ENCODE data around the gene C10orf88.

C10orf88 gene
- 3.4 to 10.5 (median 7.2) reads per million in 17 experiments for total RNA-seq

DNA sequence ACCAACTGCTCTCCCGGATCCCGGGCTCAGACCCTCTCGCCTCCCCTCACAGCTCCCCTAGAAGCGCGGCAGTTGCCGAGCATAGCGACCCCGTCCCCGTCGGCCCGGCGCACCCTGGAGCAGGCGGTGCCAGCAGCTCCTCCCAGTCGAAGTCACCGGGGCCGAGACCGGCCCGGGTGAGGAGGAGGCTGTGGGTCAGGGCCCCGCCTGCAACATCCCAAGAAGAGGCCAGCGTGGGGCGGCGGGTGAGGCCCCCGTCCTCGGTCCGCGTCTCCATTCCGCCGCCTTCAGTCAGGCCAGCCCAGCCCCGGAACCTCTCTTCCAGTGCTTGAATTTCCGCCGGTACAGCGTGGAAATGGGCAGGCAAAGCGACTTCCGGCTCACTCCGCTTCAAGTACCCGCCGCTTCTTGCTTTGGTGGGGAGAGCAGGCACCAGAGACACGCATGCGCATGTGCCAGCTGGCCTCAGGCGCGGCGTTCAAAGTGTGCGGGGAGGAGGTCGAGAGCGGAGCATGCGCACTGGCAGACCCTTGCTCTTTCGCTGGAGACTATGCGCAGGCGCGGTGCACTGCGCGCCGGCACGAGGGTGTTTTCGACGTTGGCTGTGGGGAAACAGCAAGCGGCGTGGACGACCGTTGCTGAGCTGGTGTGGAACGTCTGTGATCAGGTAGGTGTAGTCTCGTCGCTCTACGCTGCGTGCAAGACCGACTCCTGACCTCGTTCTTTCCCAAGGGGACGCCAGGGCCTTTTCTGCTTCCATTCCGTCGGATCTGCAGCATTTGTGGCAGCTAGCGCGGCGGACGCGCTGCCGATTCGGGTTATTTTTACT lies at the start of gene C10orf88:
Gene C10orf88 (minus strand): TSS at position 326 of the 829 bp plus-strand sequence. CDS start 49 bp downstream, at position 277.
- peak; percentile 98 to 99 (median 99) for DNase-seq

GRCh38 chr10:123001370-123001769 lies 47.3 kb upstream of the C10orf88 start:
- no peak for DNase-seq

GRCh38 chr10:123000155-123000554 lies 46.1 kb upstream of the C10orf88 start:
- no peak for DNase-seq

- no peak for DNase-seq
Observed at GRCh38 chr10:122999347-122999746, 45.3 kb upstream of the C10orf88 start.

DNA sequence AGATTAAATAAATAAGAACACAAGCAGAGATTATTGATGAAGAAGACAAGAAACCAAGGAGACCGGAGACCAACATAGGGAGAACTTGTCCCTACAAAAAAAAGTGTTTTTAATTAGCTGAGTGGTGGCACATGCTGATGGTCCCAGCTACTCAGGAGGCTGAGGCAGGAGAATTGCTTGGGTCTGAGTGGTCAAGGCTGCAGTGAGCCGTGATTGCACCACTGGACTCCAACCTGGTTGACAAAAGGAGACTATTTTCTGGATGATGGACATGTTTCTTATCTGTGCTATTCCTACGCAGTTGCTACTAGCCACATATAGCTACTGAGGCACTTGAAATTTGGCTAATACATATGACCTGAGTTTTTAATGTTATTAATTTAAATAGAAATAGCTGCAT lies 44.9 kb upstream of the C10orf88 start:
- DNase-seq, result no peak

- no peak for DNase-seq
Observed at GRCh38 chr10:122998360-122998917, 44.4 kb upstream of the C10orf88 start.

GRCh38 chr10:122997864-122998263 lies 43.8 kb upstream of the C10orf88 start:
- DNase-seq, result no peak

DNA sequence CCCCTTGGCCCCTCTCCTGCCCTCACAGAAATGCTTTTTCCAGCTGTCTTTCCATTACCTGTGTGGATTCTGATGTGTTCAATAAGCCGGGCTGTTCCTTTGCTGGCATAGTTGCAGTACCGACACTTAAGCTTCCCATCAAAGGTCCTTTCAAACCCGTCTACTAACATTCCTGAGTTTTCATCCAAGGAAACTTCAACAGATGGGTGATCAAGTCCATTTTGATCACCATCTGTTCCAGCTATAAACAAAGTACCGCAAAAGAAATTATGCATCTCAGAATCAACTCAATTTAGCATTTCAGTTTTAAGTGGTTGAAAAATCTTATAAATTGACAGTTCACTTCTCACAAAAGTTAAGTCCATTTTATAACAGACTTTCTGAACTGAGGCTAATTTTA lies 41.9 kb upstream of the C10orf88 start:
- no peak for DNase-seq

DNA sequence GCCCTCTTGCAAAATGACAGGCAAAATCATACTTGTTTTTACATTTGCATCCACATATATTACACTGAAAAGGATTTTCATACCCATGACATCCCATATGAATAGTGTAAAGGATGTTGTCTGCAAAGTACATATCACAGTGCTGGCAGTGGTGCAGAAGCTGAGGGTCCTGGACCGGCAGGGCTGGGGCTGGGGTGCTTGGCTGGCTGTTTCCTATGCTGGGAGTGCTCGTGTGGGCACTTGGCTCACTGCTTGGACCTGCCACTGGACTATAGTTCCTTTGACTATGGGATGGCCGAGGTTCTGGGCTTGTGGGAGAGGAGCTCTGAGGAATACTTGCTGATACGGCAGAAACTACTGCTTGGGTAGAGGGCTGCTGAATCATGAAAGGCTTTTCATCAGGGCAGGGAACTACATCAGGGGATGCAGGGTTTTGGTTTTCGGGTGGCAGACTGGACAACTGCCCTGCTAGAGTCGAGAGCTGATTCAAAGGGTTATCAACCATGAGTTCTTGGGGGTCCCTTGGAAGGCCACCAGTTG lies 39.8 kb upstream of the C10orf88 start:
- DNase-seq, result no peak

- DNase-seq, result no peak
Observed at GRCh38 chr10:122992031-122992585, 38.1 kb upstream of the C10orf88 start.

GRCh38 chr10:122990278-122990677 lies 36.3 kb upstream of the C10orf88 start:
- no peak for DNase-seq

- no peak for DNase-seq
Observed at GRCh38 chr10:122988501-122988900, 34.5 kb upstream of the C10orf88 start.

DNA sequence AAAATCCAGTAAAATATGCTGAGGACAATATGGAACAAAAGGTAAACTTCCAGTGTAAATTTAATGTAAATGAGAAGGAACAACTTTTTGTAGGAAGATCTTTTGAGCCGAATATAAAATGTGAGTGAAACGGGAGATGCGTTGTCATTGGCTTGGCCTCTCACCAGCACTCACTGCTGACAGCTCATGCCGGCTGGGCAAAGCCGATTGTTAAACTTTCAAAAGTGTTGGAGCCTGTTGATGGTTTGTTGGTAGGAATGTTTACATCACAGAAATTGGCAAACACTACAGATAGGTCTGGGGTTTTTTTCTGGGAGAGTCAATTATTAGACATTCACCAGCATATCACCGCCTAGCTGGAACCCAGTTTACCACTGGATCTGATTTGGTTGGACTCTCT lies 32.3 kb upstream of the C10orf88 start:
- no peak for DNase-seq

DNA sequence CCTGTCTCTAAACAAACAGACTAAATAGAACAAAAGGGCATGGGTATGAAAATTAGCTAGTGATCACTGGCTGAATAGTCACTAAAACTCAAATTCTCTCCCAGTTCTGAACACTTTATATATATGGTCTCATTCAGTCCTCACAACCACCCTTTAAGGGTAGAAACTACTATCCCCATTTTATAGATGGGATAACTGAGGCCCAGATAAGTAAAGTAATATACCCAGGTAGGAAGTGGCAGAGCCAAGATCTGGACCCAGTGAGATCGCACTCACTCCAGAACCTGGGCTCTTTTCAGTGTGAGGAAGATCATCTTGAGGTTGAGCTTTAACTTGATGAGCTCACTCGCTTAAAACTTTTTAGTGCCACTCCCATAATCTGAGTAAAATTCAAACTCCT lies 30.7 kb upstream of the C10orf88 start:
- DNase-seq, result no peak

DNA sequence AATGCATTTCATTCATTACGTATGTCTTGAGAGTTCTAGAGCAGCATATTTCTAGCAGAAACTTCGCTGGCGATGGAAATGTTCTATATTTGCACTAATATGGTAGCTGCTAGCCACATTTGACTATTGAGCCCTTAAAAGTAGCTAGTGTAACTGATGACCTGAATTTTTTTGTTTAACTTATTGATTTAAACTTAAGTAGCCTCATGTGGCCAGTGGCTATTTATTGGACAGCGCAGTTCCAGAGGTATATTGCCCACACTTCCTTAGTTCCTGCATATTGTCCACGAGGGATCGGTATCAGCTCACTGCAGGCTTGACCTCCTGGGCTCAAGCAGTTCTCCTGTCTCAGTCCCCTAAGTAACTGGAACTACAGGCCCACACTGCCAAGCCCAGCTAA lies 29.9 kb upstream of the C10orf88 start:
- no peak for DNase-seq

DNA sequence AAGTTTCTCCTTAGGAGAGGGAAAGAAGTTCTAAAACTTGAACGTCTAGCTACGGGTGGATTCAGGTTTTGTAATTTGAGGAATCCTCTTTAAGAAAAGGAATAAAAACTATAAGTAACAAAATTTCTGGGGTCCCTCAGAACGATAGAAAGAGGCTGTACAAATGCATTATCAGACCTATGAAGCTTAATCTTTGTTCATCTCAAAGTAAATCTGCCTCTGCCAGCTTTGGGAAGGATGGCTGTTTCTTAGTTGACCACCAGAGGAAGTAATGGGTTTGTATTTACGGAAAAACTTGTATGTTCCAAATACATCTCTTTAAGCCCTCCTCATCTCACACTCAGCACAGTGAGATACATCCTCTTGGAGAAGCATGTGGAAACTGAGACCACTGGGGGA lies 27.0 kb upstream of the C10orf88 start:
- peak; percentile 23 to 50 (median 36) for DNase-seq

GRCh38 chr10:122980209-122981065 lies 26.4 kb upstream of the C10orf88 start, which contains the start of gene PSTK:
Gene PSTK, plus strand, starts transcription at chr10:122980401. Its CDS starts 79 bp downstream, at chr10:122980480.
- peak; percentile 92 to 98 (median 96) for DNase-seq

- peak in 2 of 4 experiments; percentile 2 to 11 for DNase-seq
Observed at GRCh38 chr10:122974543-122975064, 20.6 kb upstream of the C10orf88 start.

- peak; percentile 26 to 84 (median 70) for DNase-seq
Observed at GRCh38 chr10:122974023-122974422, 20.0 kb upstream of the C10orf88 start.

DNA sequence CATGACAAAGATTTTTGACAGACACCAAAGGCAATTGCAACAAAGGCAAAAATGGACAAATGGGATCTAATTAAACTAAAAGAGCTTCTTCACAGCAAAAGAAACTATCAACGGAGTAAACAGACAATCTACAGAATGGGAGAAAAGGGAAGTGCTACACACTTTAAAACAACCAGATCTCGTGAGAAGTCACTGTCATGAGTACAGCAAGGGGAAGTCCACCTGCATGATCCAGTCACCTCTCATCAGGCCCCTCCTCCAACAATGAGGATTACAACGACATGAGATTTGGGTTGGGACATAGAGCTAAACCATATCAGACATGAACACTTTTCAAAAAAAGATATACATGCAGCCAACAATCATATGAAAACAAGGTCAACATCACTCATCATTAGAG lies 14.7 kb upstream of the C10orf88 start:
- DNase-seq, result no peak

- DNase-seq, result no peak
Observed at GRCh38 chr10:122966879-122967278, 12.9 kb upstream of the C10orf88 start.

GRCh38 chr10:122962405-122962804 lies 8.4 kb upstream of the C10orf88 start:
- peak in 3 of 4 experiments; percentile 7 to 28 (median 14) for DNase-seq

All from suppressor macrophage (primary cell).